GM12874 (cell line): Measurements from ENCODE around the gene ZFPM1.

Experiments
- TF ChIP-seq, protein P1 (sequence below): IDR thresholded peaks from 2 replicates; pipeline ENCODE4 v1.5.1; 2011; ENCODE audit warnings: low read depth, mild to moderate bottlenecking, control low read depth, low read length, moderate library complexity; ENCODE audit not compliant: insufficient read depth

The ZFPM1 gene

DNA sequence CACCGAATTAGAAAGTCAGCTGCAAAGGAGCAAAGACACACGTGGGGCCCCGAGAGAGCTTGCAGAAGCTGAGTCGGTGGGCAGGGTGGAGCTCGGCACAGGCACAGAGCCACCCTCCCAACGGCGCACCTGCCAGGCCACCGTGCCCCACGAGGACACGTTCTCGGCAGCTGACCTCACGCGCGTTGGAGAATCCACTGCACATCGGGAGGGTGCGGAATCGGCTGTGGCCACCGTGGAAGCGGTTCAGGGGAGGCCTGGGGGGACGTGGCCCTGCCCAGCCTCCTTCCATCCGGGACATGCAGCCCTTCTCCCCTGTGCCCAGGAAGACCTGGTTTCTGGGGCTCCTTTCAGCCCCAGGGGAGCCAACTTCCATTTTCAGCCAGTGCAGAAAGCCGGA lies 20.9 kb upstream of the ZFPM1 start:
- TF ChIP-seq, protein P1, sequence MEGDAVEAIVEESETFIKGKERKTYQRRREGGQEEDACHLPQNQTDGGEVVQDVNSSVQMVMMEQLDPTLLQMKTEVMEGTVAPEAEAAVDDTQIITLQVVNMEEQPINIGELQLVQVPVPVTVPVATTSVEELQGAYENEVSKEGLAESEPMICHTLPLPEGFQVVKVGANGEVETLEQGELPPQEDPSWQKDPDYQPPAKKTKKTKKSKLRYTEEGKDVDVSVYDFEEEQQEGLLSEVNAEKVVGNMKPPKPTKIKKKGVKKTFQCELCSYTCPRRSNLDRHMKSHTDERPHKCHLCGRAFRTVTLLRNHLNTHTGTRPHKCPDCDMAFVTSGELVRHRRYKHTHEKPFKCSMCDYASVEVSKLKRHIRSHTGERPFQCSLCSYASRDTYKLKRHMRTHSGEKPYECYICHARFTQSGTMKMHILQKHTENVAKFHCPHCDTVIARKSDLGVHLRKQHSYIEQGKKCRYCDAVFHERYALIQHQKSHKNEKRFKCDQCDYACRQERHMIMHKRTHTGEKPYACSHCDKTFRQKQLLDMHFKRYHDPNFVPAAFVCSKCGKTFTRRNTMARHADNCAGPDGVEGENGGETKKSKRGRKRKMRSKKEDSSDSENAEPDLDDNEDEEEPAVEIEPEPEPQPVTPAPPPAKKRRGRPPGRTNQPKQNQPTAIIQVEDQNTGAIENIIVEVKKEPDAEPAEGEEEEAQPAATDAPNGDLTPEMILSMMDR = no peak

DNA sequence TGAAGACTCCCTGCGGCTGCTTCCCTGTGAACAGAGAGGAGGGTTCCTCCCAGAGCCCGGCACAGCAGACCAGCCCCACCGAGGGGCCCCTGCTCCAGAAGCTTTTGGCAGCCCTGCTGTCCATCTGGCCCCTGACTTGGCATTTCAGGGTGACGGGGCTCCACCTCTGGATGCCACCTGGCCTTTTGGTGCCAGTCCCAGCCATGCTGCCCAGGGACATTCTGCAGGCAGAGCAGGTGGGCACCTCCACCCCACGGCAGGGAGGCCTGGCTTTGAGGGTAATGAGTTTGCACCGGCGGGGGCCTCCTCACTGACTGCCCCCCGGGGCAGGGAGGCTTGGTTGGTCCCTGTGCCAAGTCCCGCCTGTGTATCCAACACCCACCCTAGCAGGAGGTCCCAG lies 20.3 kb upstream of the ZFPM1 start:
- TF ChIP-seq, protein P1 = no peak

DNA sequence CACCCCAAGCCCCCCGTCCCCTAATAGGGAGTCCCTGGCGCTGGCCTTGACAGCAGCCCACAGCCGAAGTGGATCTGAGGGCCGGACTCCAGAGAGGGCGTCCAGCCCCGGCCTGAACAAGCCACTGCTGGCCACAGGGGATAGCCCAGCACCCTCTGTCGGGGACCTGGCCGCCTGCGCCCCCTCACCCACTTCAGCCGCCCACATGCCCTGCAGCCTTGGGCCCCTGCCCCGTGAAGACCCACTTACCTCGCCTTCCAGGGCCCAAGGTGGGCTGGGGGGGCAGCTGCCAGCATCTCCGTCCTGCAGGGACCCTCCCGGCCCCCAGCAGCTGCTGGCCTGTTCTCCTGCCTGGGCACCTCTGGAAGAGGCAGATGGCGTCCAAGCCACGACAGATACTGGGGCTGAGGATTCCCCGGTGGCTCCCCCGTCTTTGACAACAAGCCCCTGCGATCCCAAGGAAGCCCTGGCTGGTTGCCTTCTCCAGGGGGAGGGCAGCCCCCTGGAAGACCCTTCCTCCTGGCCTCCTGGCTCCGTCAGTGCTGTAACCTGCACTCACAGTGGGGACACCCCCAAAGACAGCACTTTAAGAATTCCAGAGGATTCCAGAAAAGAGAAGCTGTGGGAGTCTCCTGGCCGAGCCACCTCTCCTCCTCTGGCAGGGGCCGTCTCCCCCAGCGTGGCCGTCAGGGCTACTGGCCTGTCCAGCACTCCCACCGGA lies 19.3 kb upstream of the ZFPM1 start:
- TF ChIP-seq, protein P1 = no peak

DNA sequence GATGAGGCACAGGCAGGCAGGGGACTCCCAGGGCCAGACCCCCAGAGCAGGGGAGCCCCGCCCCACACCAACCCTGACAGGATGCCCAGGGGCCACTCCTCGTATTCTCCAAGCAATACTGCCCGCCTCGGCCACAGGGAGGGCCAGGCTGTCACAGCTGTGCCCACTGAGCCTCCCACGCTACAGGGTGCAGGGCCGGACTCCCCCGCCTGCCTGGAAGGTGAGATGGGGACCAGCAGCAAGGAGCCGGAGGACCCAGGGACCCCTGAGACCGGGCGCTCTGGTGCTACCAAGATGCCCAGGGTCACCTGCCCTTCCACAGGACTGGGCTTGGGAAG lies 18.8 kb upstream of the ZFPM1 start:
- TF ChIP-seq, protein P1 = no peak

DNA sequence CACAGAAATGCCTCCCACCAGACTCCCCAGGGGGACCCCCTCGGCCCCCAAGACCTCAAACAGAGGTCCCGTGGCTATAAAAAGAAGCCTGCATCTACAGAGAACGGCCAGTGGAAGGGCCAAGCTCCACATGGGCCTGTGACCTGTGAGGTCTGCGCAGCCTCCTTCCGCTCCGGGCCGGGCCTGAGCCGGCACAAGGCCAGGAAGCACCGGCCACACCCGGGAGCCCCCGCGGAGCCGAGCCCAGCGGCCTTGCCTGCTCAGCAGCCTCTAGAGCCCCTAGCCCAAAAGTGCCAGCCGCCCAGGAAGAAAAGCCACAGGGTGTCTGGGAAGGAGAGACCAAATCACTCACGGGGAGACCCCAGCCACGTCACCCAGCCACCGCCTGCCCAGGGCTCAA lies 18.3 kb upstream of the ZFPM1 start:
- TF ChIP-seq, protein P1 = no peak

DNA sequence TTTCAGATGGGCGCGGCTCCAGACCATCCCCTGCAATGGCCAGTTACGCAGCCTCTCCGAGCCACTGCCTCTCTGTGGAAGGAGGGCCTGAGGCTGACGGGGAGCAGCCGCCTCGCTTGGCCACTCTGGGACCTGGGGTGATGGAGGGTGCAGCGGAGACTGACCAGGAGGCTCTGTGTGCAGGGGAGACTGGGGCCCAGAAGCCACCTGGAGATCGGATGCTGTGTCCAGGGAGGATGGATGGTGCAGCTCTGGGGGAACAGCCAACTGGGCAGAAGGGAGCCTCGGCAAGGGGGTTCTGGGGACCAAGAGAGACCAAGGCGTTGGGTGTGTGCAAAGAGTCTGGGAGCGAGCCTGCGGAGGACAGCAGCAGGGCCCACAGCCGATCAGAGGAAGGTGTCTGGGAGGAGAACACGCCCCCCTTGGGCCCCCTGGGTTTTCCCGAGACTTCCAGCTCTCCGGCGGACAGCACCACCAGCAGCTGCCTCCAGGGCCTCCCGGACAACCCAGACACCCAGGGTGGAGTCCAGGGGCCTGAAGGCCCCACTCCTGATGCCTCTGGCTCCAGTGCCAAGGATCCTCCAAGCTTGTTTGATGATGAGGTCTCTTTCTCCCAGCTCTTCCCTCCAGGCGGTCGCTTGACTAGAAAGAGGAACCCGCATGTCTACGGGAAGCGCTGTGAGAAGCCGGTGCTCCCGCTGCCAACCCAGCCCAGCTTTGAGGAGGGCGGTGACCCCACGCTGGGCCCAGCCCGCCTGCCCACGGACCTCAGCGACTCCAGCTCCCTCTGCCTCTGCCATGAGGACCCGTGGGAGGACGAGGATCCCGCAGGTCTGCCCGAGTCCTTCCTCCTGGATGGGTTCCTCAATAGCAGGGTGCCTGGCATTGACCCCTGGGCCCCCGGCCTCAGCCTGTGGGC lies 17.4 kb upstream of the ZFPM1 start:
- TF ChIP-seq, protein P1 = no peak

DNA sequence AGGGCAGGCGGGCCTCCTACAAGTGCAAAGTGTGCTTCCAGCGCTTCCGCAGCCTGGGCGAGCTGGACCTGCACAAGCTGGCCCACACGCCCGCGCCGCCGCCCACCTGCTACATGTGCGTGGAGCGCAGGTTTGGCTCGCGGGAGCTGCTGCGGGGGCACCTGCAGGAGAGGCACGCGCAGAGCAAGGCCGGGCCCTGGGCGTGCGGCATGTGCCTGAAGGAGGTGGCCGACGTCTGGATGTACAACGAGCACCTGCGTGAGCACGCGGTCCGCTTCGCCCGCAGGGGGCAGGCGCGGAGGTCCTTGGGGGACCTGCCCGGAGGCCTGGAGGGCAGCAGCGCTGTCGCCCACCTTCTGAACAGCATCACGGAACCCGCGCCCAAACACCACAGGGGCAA lies 16.3 kb upstream of the ZFPM1 start:
- TF ChIP-seq, protein P1 = no peak
